HCT116 (cell line): ENCODE data around the gene MAP2K4. TPM values are rescaled to one million over a fixed set of nuclear protein-coding genes. Genes with fewer than 3 reads are reported as not detected.

ENCODE experiments used
- ATAC-seq: fragments of 200-7000 bp; cut with Tn5 transposase; 2 replicates; pipeline ENCODE4 v1.9.1; 2020; ENCODE audit warnings: mild to moderate bottlenecking, moderate library complexity
- BruUV-seq: library from RNA; stranded (reverse); fragments of 400-500 nt; replicated peaks from 2 replicates; lab custom pipeline; 2021; lab: Mats Ljungman, UMichigan
- CTCF ChIA-PET: fragments of 300-600 bp; sonication (Branson Sonifier 250); formaldehyde crosslinking; loops from one replicate; lab custom pipeline; 2021; ENCODE audit warnings: antibody characterized with exemption; lab: Charles Lee
- POLR2A ChIA-PET: fragments of 300-600, 350-600 bp; sonication (Branson Sonifier 250); formaldehyde crosslinking; loops from one replicate; lab custom pipeline; 2021; ENCODE audit warnings: antibody characterized with exemption; lab: Charles Lee
- RAD21 ChIA-PET, 2 experiments: fragments of 300-600 bp; sonication (Branson Sonifier 250); formaldehyde crosslinking; loops; one replicate each; lab custom pipeline; 2023; ENCODE audit warnings: low total read pairs in 2 of 2; ENCODE audit not compliant: uncharacterized antibody in 2 of 2, unreplicated experiment in 2 of 2, low non-redundant PET in 1 of 2; lab: Charles Lee
- DNase-seq: peaks from one replicate; pipeline ENCODE4 v3.0.0-alpha.2; 2010; ENCODE audit warnings: low read depth, low spot score
- H2AFZ ChIP-seq: fragments of 200-600 bp; shearing (Covaris generic), sonication (generic); 2 replicates; pipeline ENCODE4 v1.6.1; 2017; ENCODE audit warnings: low read depth, mixed run types, mixed read lengths, antibody characterized with exemption, low read length; ENCODE audit not compliant: poor library complexity, severe bottlenecking
- H3K27ac ChIP-seq: 2 replicates; pipeline ENCODE4 v1.5.1; 2012; ENCODE audit warnings: low read depth, low read length
- H3K27me3 ChIP-seq: fragments of 200-600 bp; sonication (generic); 2 replicates; pipeline ENCODE4 v1.6.1; 2016; ENCODE audit warnings: mixed run types, low read length, mixed read lengths; ENCODE audit not compliant: insufficient read depth
- H3K36me3 ChIP-seq, 2 experiments: fragments of 200-500 bp in 1 of 2; fragments of 200-600 bp in 1 of 2; sonication (Bioruptor generic) in 1 of 2; sonication (generic) in 1 of 2; 2 replicates each; pipeline versions ENCODE4 v1.5.1 to v1.6.1; 2014 to 2016; ENCODE audit warnings: low read length in 2 of 2, inconsistent platforms in 1 of 2, mixed read lengths in 1 of 2, mixed run types in 1 of 2; ENCODE audit not compliant: insufficient read depth in 2 of 2, control insufficient read depth in 1 of 2
- H3K4me1 ChIP-seq, 2 experiments: fragments of 200-600 bp in 1 of 2; sonication (generic) in 1 of 2; 2 replicates each; pipeline versions ENCODE4 v1.5.1 to v1.6.1; 2012 to 2017; ENCODE audit warnings: low read length in 2 of 2, inconsistent platforms in 1 of 2, mild to moderate bottlenecking in 1 of 2, mixed read lengths in 1 of 2, mixed run types in 1 of 2, moderate library complexity in 1 of 2; ENCODE audit not compliant: insufficient read depth in 2 of 2, control insufficient read depth in 1 of 2
- H3K4me2 ChIP-seq: fragments of 200-600 bp; sonication (generic); 2 replicates; pipeline ENCODE4 v1.6.1; 2017; ENCODE audit warnings: mixed run types, low read length, mixed read lengths
- H3K4me3 ChIP-seq, 2 experiments: fragments of 200-600 bp in 1 of 2; sonication (generic) in 1 of 2; replicated peaks in 1 of 2; 2 replicates each; pipeline ENCODE4 v1.5.1; 2011 to 2016; ENCODE audit warnings: low read length in 2 of 2, control low read depth in 1 of 2, low read depth in 1 of 2, mild to moderate bottlenecking in 1 of 2, mixed read lengths in 1 of 2, mixed run types in 1 of 2
- H3K79me2 ChIP-seq: fragments of 200-600 bp; sonication (generic); 2 replicates; pipeline ENCODE4 v1.6.1; 2017; ENCODE audit warnings: mild to moderate bottlenecking, mixed run types, low read length, moderate library complexity, mixed read lengths; ENCODE audit not compliant: insufficient read depth
- H3K9ac ChIP-seq: fragments of 200-600 bp; sonication (generic); 2 replicates; pipeline ENCODE4 v1.6.1; 2016; ENCODE audit warnings: low read length, mixed read lengths
- H3K9me2 ChIP-seq: fragments of 200-600 bp; sonication (generic), shearing (Covaris generic); 2 replicates; pipeline ENCODE4 v1.6.1; 2017; ENCODE audit warnings: mixed run types, mild to moderate bottlenecking, moderate library complexity; ENCODE audit not compliant: insufficient read depth
- H3K9me3 ChIP-seq, 2 experiments: fragments of 200-500 bp in 1 of 2; fragments of 200-600 bp in 1 of 2; sonication (Bioruptor generic) in 1 of 2; sonication (generic) in 1 of 2; 2 replicates each; pipeline ENCODE4 v1.6.1; 2014 to 2017; ENCODE audit warnings: low read length in 2 of 2, mixed read lengths in 2 of 2, inconsistent platforms in 1 of 2, low read depth in 1 of 2, mild to moderate bottlenecking in 1 of 2, mixed run types in 1 of 2, moderate library complexity in 1 of 2; ENCODE audit not compliant: control insufficient read depth in 1 of 2, insufficient read depth in 1 of 2
- H4K20me1 ChIP-seq: fragments of 200-600 bp; sonication (generic), shearing (Covaris generic); 2 replicates; pipeline ENCODE4 v1.6.1; 2017; ENCODE audit warnings: mixed run types, mild to moderate bottlenecking, moderate library complexity; ENCODE audit not compliant: insufficient read depth
- CBX3 ChIP-seq: IDR thresholded peaks from 2 replicates; pipeline ENCODE4 v1.6.1; 2012; ENCODE audit warnings: low read depth
- CTCF ChIP-seq, 3 experiments: fragments of 200-600 bp in 1 of 3; sonication (generic) in 1 of 3; IDR thresholded peaks in 2 of 3; conservative IDR thresholded peaks in 1 of 3; 2 replicates each; pipeline ENCODE4 v1.5.1; 2012 to 2017; ENCODE audit warnings: low read depth in 2 of 3, low read length in 2 of 3, antibody characterized with exemption in 1 of 3, borderline replicate concordance in 1 of 3, control low read depth in 1 of 3, mild to moderate bottlenecking in 1 of 3, mixed read lengths in 1 of 3, mixed run types in 1 of 3, moderate library complexity in 1 of 3; ENCODE audit not compliant: insufficient read depth in 1 of 3
- ELF1 ChIP-seq: IDR thresholded peaks from 2 replicates; pipeline ENCODE4 v1.6.1; 2012; ENCODE audit warnings: low read depth, borderline replicate concordance
- EZH2 ChIP-seq: fragments of 200-600 bp; sonication (generic); IDR thresholded peaks from 2 replicates; pipeline ENCODE4 v1.6.1; 2017; ENCODE audit warnings: antibody characterized with exemption, mixed run types
- EZH2phosphoT487 ChIP-seq: fragments of 200-600 bp; IDR thresholded peaks from 2 replicates; pipeline ENCODE4 v1.6.1; 2018; ENCODE audit warnings: antibody characterized with exemption, borderline replicate concordance
- FOSL1 ChIP-seq: IDR thresholded peaks from 2 replicates; pipeline ENCODE4 v1.6.1; 2012; ENCODE audit warnings: low read depth
- POLR2AphosphoS5 ChIP-seq: IDR thresholded peaks from 2 replicates; pipeline ENCODE4 v1.6.1; 2011; ENCODE audit warnings: mild to moderate bottlenecking, low read depth, low read length, moderate library complexity
- RAD21 ChIP-seq: IDR thresholded peaks from 2 replicates; pipeline ENCODE4 v1.6.1; 2012; ENCODE audit warnings: low read depth, mild to moderate bottlenecking
- SIN3A ChIP-seq: IDR thresholded peaks from 2 replicates; pipeline ENCODE4 v1.6.1; 2012; ENCODE audit warnings: low read depth
- SRF ChIP-seq: IDR thresholded peaks from 2 replicates; pipeline ENCODE4 v1.6.1; 2012; ENCODE audit warnings: low read depth
- TCF7L2 ChIP-seq: IDR thresholded peaks from 2 replicates; pipeline ENCODE4 v1.7.0; 2011; ENCODE audit warnings: borderline replicate concordance, inconsistent platforms; ENCODE audit not compliant: insufficient read depth, insufficient read length; ENCODE audit errors: extremely low read depth
- intact Hi-C: fragments of 100-400 bp; cut with micrococcal nuclease; formaldehyde crosslinking; loops from 2 replicates; pipeline ENCODE4 v1.10.0; 2022
- total RNA-seq: library from RNA; stranded (reverse); gene quantifications from one replicate; pipeline ENCODE4 v1.2.1, GENCODE V29; 2021; ENCODE audit not compliant: unreplicated experiment
- TF ChIP-seq, protein P1 (sequence below): IDR thresholded peaks from 2 replicates; pipeline ENCODE4 v1.6.1; 2012
- TF ChIP-seq, protein P2 (sequence below): IDR thresholded peaks from 2 replicates; pipeline ENCODE4 v1.6.1; 2012

The MAP2K4 gene
- total RNA-seq, 1 experiment from 2014 or later: 42.3 TPM

DNA sequence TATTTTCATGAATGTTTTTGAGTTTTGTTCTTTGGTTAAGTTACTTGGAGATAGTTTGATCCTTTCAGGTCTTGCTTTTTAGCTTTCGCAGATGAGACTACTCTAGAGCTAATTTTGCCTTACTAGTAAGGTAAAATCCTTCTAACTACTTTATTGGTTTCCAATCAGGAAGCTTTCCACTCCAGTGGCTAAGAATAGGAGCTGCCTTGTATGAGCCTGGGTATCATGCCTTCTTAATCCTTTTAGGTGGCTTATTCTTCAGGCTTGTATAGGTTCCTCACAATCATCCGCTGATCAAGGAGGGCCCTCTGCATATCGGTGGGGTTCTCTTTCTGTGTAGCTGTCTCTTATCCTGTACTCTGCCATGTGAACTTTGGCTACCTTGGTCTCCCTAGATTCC is 53.7 kb downstream of the MAP2K4 start:
- Histone ChIP-seq H3K36me3 (peaks cover 0 to 22% of the 10 kb centered on the region in 2 experiments; a peak in 2 of 4 replicates), H2AFZ (no peak overlapping the region), H3K79me2 (peaks cover 79% of the 10 kb centered on the region), H3K4me3 (no peak overlapping the region), H3K27me3 (no peaks in the 10 kb centered on the region), H3K9me2 (no peaks in the 10 kb centered on the region), H3K9me3 (no peaks in the 10 kb centered on the region), H3K4me2 (no peak overlapping the region), H3K27ac (no peak overlapping the region), H4K20me1 (no peaks in the 10 kb centered on the region), H3K9ac (no peak overlapping the region), H3K4me1 (peaks cover 7 to 14% of the 10 kb centered on the region in 2 experiments)
- ATAC-seq: no peak
- CTCF ChIA-PET: no interaction called here
- POLR2A ChIA-PET: no interaction called here
- DNase-seq: no peak
- BruUV-seq: no TSS peak
- TF ChIP-seq TCF7L2 (no peak), ELF1 (no peak), EZH2phosphoT487 (no peak), EZH2 (no peak), RAD21 (no peak), CTCF (IDR thresholded peaks at IDR 0.05 in 2 of 3, conservative IDR thresholded peaks at IDR 0.05 in 1 of 3; ENCODE audit: borderline replicate concordance in 1 of 3, insufficient read depth in 1 of 3, low read depth in 2 of 3, low read length in 2 of 3) (no peak), POLR2AphosphoS5 (no peak), CBX3 (no peak), FOSL1 (no peak), SIN3A (no peak), SRF (no peak)
- TF ChIP-seq, protein P1, sequence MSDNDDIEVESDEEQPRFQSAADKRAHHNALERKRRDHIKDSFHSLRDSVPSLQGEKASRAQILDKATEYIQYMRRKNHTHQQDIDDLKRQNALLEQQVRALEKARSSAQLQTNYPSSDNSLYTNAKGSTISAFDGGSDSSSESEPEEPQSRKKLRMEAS: no peak
- TF ChIP-seq, protein P2, sequence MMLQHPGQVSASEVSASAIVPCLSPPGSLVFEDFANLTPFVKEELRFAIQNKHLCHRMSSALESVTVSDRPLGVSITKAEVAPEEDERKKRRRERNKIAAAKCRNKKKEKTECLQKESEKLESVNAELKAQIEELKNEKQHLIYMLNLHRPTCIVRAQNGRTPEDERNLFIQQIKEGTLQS: no peak
- intact Hi-C loops: no loop called here
- RAD21 ChIA-PET: no interaction called here
